HG03097 (cell line): ENCODE measurements around the gene SNORC.
"Not testable (repeated sequence)": the region's sequence is repeated elsewhere in the genome, so short reads cannot be mapped to it uniquely, and the experiment has no call there.

Experiments
- ATAC-seq: cut with Tn5 transposase; IDR thresholded peaks from one replicate; pipeline ENCODE4 v1.9.1; 2021; ENCODE audit not compliant: unreplicated experiment, low FRiP score

The SNORC gene

GRCh38 chr2:232894746-232895145 lies 24.7 kb downstream of the SNORC start:
- no peak for ATAC-seq

- ATAC-seq: no peak
Observed at GRCh38 chr2:232896111-232896510, 26.0 kb downstream of the SNORC start.

- no peak for ATAC-seq
Observed at GRCh38 chr2:232896720-232897597, 26.9 kb downstream of the SNORC start.

- ATAC-seq: no peak
Observed at GRCh38 chr2:232897598-232898408, 27.7 kb downstream of the SNORC start.

GRCh38 chr2:232898592-232899543 lies 28.8 kb downstream of the SNORC start:
- no peak for ATAC-seq

GRCh38 chr2:232900811-232901735 lies 31.0 kb downstream of the SNORC start:
- ATAC-seq: no peak

- no peak for ATAC-seq
Observed at GRCh38 chr2:232901736-232902578, 31.9 kb downstream of the SNORC start.

GRCh38 chr2:232903989-232904388 lies 33.9 kb downstream of the SNORC start:
- no peak for ATAC-seq

- not testable (repeated sequence) for ATAC-seq
Observed at GRCh38 chr2:232906867-232907717, 37.0 kb downstream of the SNORC start.

- not testable (repeated sequence) for ATAC-seq
Observed at GRCh38 chr2:232907718-232908085, 37.6 kb downstream of the SNORC start.

GRCh38 chr2:232908695-232909094 lies 38.6 kb downstream of the SNORC start:
- no peak for ATAC-seq

GRCh38 chr2:232910376-232910775 lies 40.3 kb downstream of the SNORC start:
- no peak for ATAC-seq

GRCh38 chr2:232911712-232912277 lies 41.7 kb downstream of the SNORC start:
- ATAC-seq: no peak

GRCh38 chr2:232913903-232914302 lies 43.8 kb downstream of the SNORC start:
- no peak for ATAC-seq

- ATAC-seq: no peak
Observed at GRCh38 chr2:232919141-232919540, 49.1 kb downstream of the SNORC start.

- ATAC-seq: no peak
Observed at GRCh38 chr2:232920055-232920454, 50.0 kb downstream of the SNORC start.

- no peak for ATAC-seq
Observed at GRCh38 chr2:232920760-232921159, 50.7 kb downstream of the SNORC start.
